Mesendoderm (in vitro differentiated cells): Measurements from ENCODE around the gene FRMD4A.

Experiments used
- DNase-seq: peaks from one replicate; pipeline ENCODE4 v3.0.0; 2013
- H2AK5ac ChIP-seq: 2 replicates; pipeline ENCODE4 v1.6.1; 2013; ENCODE audit warnings: low read length, inconsistent platforms
- H2BK120ac ChIP-seq: 2 replicates; pipeline ENCODE4 v1.6.1; 2013; ENCODE audit warnings: low read depth, mild to moderate bottlenecking, low read length, moderate library complexity, mixed read lengths
- H2BK15ac ChIP-seq: replicated peaks from 2 replicates; pipeline ENCODE4 v1.6.1; 2013; ENCODE audit warnings: low read depth, mild to moderate bottlenecking, moderate library complexity
- H2BK5ac ChIP-seq: 2 replicates; pipeline ENCODE4 v1.6.1; 2013; ENCODE audit warnings: low read length, inconsistent platforms
- H3K18ac ChIP-seq: 2 replicates; pipeline ENCODE4 v1.6.1; 2013; ENCODE audit warnings: mild to moderate bottlenecking, low read length, mixed read lengths
- H3K23ac ChIP-seq: one replicate; pipeline ENCODE4 v1.6.1; 2013; ENCODE audit warnings: low read length
- H3K27ac ChIP-seq: 2 replicates; pipeline ENCODE4 v1.5.1; 2013; ENCODE audit warnings: low read depth, mild to moderate bottlenecking, inconsistent platforms, low read length, moderate library complexity
- H3K27me3 ChIP-seq: 2 replicates; pipeline ENCODE4 v1.6.1; 2013; ENCODE audit warnings: low read length, control low read depth, mild to moderate bottlenecking, inconsistent platforms; ENCODE audit not compliant: insufficient read depth, poor library complexity
- H3K36me3 ChIP-seq: 2 replicates; pipeline ENCODE4 v1.6.1; 2013; ENCODE audit warnings: low read length, inconsistent platforms; ENCODE audit not compliant: control insufficient read depth, insufficient read depth
- H3K4ac ChIP-seq: one replicate; pipeline ENCODE4 v1.6.1; 2013; ENCODE audit warnings: low read depth, mild to moderate bottlenecking, low read length, moderate library complexity
- H3K4me1 ChIP-seq: 2 replicates; pipeline ENCODE4 v1.6.1; 2013; ENCODE audit warnings: low read depth, low read length, inconsistent platforms; ENCODE audit not compliant: control insufficient read depth
- H3K4me2 ChIP-seq: 2 replicates; pipeline ENCODE4 v1.6.1; 2013; ENCODE audit warnings: low read length
- H3K4me3 ChIP-seq: 2 replicates; pipeline ENCODE4 v1.5.1; 2013; ENCODE audit warnings: mild to moderate bottlenecking, low read length
- H3K56ac ChIP-seq: one replicate; pipeline ENCODE4 v1.6.1; 2013; ENCODE audit warnings: low read length
- H3K79me1 ChIP-seq: 2 replicates; pipeline ENCODE4 v1.6.1; 2013; ENCODE audit warnings: low read length, inconsistent platforms
- H3K79me2 ChIP-seq: 2 replicates; pipeline ENCODE4 v1.6.1; 2013; ENCODE audit warnings: mild to moderate bottlenecking, low read length; ENCODE audit not compliant: control insufficient read depth, insufficient read depth
- H3K9ac ChIP-seq: 2 replicates; pipeline ENCODE4 v1.6.1; 2013; ENCODE audit warnings: low read length, inconsistent platforms
- H4K5ac ChIP-seq: one replicate; pipeline ENCODE4 v1.6.1; 2013; ENCODE audit warnings: low read length
- H4K8ac ChIP-seq: one replicate; pipeline ENCODE4 v1.6.1; 2013; ENCODE audit warnings: low read depth, mild to moderate bottlenecking, control low read depth, low read length, moderate library complexity
- WGBS: extraction: QIAGEN DNeasy Blood & Tissue Kit; methylation state at CpG from one replicate; pipeline ENCODE4 v1.1.7; 2013; ENCODE audit warnings: low lambda C conversion rate, missing lambda C conversion rate; ENCODE audit not compliant: insufficient coverage; ENCODE audit errors: extremely low coverage; 5-methylcytosine and 5-hydroxymethylcytosine counted together

Gene FRMD4A

GRCh38 chr10:13892871-13893270 is 437.9 kb downstream of the FRMD4A start:
- H3K4ac ChIP-seq = peak overlapping the region; percentile 79
- H3K56ac ChIP-seq = peak overlapping the region; percentile 18
- no peak overlapping the region for H3K18ac ChIP-seq
- H2BK120ac ChIP-seq = no peak overlapping the region
- H3K79me1 ChIP-seq = peaks cover 10% of the 10 kb centered on the region
- H2BK5ac ChIP-seq = no peak overlapping the region
- no peak overlapping the region for H4K5ac ChIP-seq
- no peaks in the 10 kb centered on the region for H3K27me3 ChIP-seq
- no peak overlapping the region for H3K4me3 ChIP-seq
- no peak overlapping the region for H2BK15ac ChIP-seq
- H2AK5ac ChIP-seq = no peak overlapping the region
- no peak overlapping the region for H3K4me2 ChIP-seq
- peaks cover 20% of the 10 kb centered on the region for H3K79me2 ChIP-seq
- no peaks in the 10 kb centered on the region for H3K36me3 ChIP-seq
- no peak overlapping the region for H3K23ac ChIP-seq
- no peak overlapping the region for H3K27ac ChIP-seq
- DNase-seq = peak; percentile 60
- WGBS = no CpG with 5 or more reads among the region's 5 CpGs
- no peak overlapping the region for H4K8ac ChIP-seq
- peaks cover 11% of the 10 kb centered on the region for H3K4me1 ChIP-seq
- H3K9ac ChIP-seq = no peak overlapping the region

- peaks cover 11% of the 10 kb centered on the region for H3K4me1 ChIP-seq
- H3K4ac ChIP-seq = peak overlapping the region; percentile 94
- H2BK120ac ChIP-seq = peak overlapping the region; percentile 49
- peak; percentile 79 for DNase-seq
- peak overlapping the region; percentile 33 for H3K27ac ChIP-seq
- peak overlapping the region; percentile 99 for H4K8ac ChIP-seq
- no CpG with 5 or more reads among the region's 30 CpGs for WGBS
- peaks cover 10% of the 10 kb centered on the region for H3K79me1 ChIP-seq
- peak overlapping the region; percentile 87 for H3K56ac ChIP-seq
- H3K18ac ChIP-seq = peak overlapping the region; percentile 100
- H3K79me2 ChIP-seq = peaks cover 24% of the 10 kb centered on the region
- peak overlapping the region; percentile 41 for H4K5ac ChIP-seq
- peak overlapping the region; percentile 35 for H3K4me3 ChIP-seq
- H2BK5ac ChIP-seq = peak overlapping the region; percentile 53
- H2BK15ac ChIP-seq = peak overlapping the region; percentile 75
- no peaks in the 10 kb centered on the region for H3K36me3 ChIP-seq
- H3K23ac ChIP-seq = no peak overlapping the region
- peak overlapping the region; percentile 61 for H3K4me2 ChIP-seq
- H2AK5ac ChIP-seq = no peak overlapping the region
- peak overlapping the region; percentile 79 for H3K9ac ChIP-seq
- no peaks in the 10 kb centered on the region for H3K27me3 ChIP-seq
These were observed 438.7 kb downstream of the FRMD4A start for GRCh38 chr10:13892001-13892491.

- no peak overlapping the region for H2AK5ac ChIP-seq
- peak overlapping the region; percentile 85 for H3K9ac ChIP-seq
- H3K4me1 ChIP-seq = peaks cover 11% of the 10 kb centered on the region
- peak overlapping the region; percentile 68 for H4K8ac ChIP-seq
- H4K5ac ChIP-seq = no peak overlapping the region
- H3K27ac ChIP-seq = peak overlapping the region; percentile 33
- peak overlapping the region; percentile 94 for H3K4ac ChIP-seq
- H2BK5ac ChIP-seq = peak overlapping the region; percentile 56
- H3K18ac ChIP-seq = peak overlapping the region; percentile 100
- peak overlapping the region; percentile 75 for H2BK15ac ChIP-seq
- peaks cover 30% of the 10 kb centered on the region for H3K79me2 ChIP-seq
- H3K36me3 ChIP-seq = no peaks in the 10 kb centered on the region
- H3K27me3 ChIP-seq = no peaks in the 10 kb centered on the region
- H3K23ac ChIP-seq = no peak overlapping the region
- peak overlapping the region; percentile 77 for H3K4me3 ChIP-seq
- peak overlapping the region; percentile 49 for H2BK120ac ChIP-seq
- WGBS = no CpG with 5 or more reads among the region's 87 CpGs
- H3K4me2 ChIP-seq = peak overlapping the region; percentile 62
- H3K79me1 ChIP-seq = peaks cover 14% of the 10 kb centered on the region
- H3K56ac ChIP-seq = peak overlapping the region; percentile 95
- peak; percentile 57 for DNase-seq
These were observed 439.4 kb downstream of the FRMD4A start for GRCh38 chr10:13891128-13892000.

- Histone ChIP-seq H3K9ac (peak overlapping the region; percentile 85), H3K4me3 (peak overlapping the region; percentile 77), H2BK15ac (no peak overlapping the region), H3K56ac (peak overlapping the region; percentile 95), H3K4ac (peak overlapping the region; percentile 94), H3K18ac (peak overlapping the region; percentile 100), H2BK5ac (no peak overlapping the region), H3K4me1 (peaks cover 11% of the 10 kb centered on the region), H3K27ac (no peak overlapping the region), H3K4me2 (peak overlapping the region; percentile 62), H2AK5ac (no peak overlapping the region), H3K36me3 (no peaks in the 10 kb centered on the region), H3K79me2 (peaks cover 38% of the 10 kb centered on the region), H3K23ac (peak overlapping the region; percentile 25), H3K27me3 (no peaks in the 10 kb centered on the region), H4K5ac (no peak overlapping the region), H2BK120ac (peak overlapping the region; percentile 49), H4K8ac (peak overlapping the region; percentile 68), H3K79me1 (peaks cover 20% of the 10 kb centered on the region)
- WGBS = no CpG with 5 or more reads among the region's 26 CpGs
- DNase-seq = peak; percentile 52
These were observed 440.2 kb downstream of the FRMD4A start for GRCh38 chr10:13890233-13891127.

GRCh38 chr10:13887761-13888160 is 443.0 kb downstream of the FRMD4A start:
- WGBS = no CpG with 5 or more reads among the region's 4 CpGs
- H3K18ac ChIP-seq = no peak overlapping the region
- no peak overlapping the region for H2BK5ac ChIP-seq
- no peak overlapping the region for H4K5ac ChIP-seq
- no peak overlapping the region for H3K9ac ChIP-seq
- H3K4me3 ChIP-seq = no peak overlapping the region
- H3K56ac ChIP-seq = no peak overlapping the region
- H3K36me3 ChIP-seq = no peaks in the 10 kb centered on the region
- H3K23ac ChIP-seq = no peak overlapping the region
- DNase-seq = no peak
- no peaks in the 10 kb centered on the region for H3K27me3 ChIP-seq
- H3K4me1 ChIP-seq = peaks cover 10% of the 10 kb centered on the region
- H3K79me1 ChIP-seq = peaks cover 29% of the 10 kb centered on the region
- H3K4me2 ChIP-seq = no peak overlapping the region
- no peak overlapping the region for H2AK5ac ChIP-seq
- no peak overlapping the region for H4K8ac ChIP-seq
- no peak overlapping the region for H2BK15ac ChIP-seq
- no peak overlapping the region for H2BK120ac ChIP-seq
- no peak overlapping the region for H3K4ac ChIP-seq
- no peak overlapping the region for H3K27ac ChIP-seq
- peaks cover 49% of the 10 kb centered on the region for H3K79me2 ChIP-seq
